G401.6 (cell line): ENCODE data around the gene RELN.
"Not testable (repeated sequence)": the region's sequence is repeated elsewhere in the genome, so short reads cannot be mapped to it uniquely, and the experiment has no call there.

Experiments used
- FAIRE-seq: peaks from 2 replicates; lab custom pipeline; 2012; peaks lifted over from hg19 to GRCh38; lab: Jason Lieb, UNC

The RELN gene

DNA sequence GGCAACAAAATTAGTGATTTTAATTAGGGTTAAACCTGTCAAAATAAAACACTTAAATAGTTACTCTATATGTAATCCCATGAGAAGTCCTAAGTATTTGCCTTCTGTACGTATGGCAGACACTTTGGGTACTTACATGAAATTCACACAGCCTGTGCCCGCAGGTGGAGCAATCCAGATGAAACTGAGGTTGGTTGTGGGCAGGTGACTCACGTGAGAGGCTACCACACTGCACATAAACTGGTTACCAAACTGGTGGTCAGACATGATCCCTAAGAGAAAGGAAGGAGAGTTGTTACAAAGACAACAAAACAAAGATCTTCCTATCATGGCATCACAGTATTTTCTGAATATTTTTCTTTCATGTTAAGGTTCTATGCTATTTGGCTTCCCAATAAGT is 156.1 kb downstream of the RELN start:
- no peak for FAIRE-seq

DNA sequence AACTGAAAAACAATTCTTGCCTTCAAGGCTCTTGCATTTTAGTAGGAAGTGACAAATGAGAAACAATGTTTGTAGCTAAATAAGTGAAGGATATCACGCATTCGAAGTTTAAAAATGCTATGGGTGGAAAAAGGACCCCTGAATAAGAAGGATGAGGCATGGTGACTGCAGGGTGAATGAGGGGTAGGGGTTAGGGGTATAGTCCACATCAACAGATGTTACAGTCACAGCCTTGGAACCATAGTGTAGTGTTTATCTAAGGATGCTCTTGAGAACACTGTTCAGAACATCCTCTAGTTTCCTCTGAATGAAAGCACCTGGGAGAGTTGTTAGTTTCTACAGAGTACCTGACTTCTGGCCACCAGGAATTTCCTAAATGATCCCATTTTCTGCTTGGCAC is 157.0 kb downstream of the RELN start:
- FAIRE-seq, result no peak

DNA sequence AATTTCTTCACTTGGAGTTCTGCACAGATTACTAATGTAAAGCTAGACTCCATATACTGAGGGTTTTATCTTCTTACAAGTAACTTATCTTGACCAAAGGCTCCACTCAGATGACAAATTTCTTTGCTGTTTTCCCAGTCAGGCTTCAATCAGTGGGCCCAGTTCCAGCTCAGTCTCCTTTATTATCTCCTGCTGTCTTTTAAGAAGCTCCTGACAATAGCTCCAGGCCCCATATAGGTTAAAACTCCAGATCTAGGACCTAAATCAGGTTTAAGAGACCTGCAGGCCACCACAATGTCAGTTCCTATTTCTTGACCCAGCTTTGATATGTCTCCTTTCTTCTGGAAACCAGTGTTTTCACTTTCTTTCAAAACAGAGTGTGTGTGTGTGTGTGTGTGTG is 165.2 kb downstream of the RELN start:
- no peak for FAIRE-seq

DNA sequence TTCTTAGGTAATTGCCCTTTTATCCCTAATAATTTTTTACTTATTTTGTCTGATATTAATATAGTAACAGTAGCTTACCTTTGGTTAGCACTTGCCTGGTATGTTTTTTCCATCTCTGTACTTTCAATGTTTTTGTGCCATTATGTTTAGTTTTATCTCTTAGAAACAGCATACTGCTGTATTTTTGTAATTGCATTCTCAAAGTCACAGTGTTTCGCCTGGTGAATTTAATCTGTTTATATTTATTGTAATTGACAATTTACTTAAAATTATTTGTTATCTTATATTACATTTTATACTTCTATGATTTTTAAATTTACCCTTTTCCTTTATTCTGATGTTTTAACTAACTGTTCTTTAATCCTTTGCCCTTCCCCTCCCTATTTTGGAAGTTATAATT is 166.4 kb downstream of the RELN start:
- FAIRE-seq, result no peak

DNA sequence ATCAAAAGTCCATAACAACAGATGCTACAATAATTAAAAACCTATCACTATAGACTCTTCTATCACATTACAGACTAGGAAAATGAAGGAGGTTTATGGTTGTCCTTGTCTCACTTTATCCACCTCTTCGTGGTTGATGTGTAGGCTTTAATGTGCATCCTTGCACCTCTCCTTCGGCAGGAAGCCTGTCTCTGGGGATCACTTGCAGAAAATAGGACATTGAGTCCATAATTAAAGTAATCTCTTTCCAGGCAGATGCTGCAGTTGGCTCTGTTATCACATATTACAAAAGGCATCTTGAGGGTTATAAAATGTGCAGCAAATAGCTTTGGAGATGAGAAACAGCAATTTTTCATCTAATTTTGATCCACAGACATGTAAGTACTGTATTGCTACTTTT is 168.4 kb downstream of the RELN start:
- FAIRE-seq, result no peak

DNA sequence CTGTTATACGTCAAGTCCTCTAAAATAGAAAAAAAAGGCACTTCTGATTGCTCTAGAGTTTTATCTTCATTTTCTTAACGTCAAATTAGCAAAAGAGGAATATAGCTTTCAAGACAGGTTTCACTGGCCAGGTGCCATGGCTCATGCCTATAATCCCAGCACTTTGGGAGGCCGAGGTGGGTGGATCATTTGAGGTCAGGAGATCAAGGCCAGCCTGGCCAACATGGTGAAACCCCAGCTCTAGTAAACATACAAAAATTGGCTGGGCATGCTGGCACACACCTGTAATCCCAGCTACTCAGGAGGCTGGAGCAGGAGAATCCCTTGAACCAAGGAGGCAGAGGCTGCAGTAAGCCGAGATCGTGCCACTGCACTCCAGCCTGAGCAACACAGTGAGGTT is 173.5 kb downstream of the RELN start:
- FAIRE-seq, result not testable (repeated sequence)

DNA sequence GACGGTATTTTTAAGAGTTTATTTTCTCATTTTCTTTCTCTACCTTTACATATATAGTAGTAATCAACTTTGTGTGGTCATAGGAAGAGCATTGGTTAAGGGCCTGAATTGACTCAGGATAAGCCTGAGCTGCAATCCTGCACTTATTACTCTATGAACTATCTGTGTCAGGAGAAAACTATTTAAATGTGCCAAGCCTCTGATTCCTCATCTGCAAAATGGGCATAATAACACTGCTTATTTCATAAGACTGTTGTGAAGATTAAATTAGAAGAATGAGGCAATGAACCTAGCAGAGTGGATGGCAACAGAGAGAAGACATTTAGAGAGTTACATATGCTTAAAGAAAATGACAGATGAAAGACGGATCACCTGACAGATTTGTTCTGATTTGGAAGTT is 175.5 kb downstream of the RELN start:
- no peak for FAIRE-seq

DNA sequence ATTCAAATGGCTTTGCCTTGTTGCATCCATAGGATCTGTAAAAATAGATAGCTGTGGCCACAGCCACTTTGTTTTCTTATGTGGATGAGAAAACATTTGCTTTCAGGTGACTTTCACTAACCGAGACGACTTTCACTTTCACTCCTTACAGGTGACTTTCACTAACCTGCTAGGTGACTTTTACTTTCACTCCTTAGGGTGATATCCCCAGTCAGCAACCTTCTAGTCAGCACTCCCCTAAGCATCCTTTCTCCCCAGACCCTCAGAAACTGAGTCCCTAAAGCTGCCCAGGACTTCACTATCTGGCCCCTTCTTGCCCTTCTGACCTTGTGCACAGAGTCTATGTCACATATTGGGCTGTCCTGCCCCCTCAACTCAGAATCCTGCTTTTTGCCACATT is 177.5 kb downstream of the RELN start:
- no peak for FAIRE-seq

DNA sequence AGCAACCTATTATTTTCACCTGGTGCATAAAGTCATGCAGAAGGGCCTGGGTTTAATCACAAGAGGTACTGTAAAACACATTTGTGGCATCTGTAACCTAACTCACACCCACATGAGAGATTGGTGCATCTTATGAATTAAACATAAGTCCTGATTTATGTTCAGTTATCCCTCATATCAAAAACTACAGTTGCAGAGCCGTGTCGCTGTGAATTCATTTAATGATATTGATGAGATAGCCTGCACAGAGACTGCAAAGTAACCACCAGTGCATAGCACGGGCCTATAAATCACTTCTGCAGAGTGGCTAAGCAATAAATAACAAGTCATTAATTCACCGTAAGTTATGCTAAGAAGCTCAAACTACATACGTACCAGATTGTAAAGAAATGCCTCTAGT is 178.2 kb downstream of the RELN start:
- FAIRE-seq, result no peak

DNA sequence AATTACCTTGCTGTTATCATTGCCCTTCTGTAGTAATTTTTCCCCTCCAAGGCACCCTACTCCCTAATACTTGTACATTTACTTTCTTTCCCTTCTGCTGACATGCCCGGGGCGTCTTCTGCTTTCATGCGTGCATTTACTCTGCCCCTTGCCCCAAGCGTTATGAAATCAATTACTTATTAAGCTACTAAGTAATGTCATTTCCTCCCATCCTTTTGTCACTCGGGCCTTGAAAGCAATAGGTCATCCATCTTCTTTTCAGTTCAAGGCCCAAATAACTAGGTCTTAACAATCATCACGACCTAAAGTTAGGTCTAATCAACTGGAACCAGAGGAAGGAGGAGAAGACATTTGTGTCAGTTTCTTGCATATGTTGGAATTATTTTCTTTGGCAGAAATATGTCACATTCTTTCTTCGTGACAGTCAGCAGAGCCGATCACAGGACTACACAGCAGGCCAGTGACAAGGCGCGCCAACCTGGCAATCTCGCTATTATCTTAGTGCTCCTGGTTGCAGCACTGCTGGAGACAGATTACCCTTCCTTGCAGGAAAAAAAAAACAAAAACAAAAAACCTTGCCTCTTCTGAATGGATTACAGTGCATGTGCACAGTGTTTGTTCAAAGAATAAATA is 179.2 kb downstream of the RELN start:
- no peak for FAIRE-seq

DNA sequence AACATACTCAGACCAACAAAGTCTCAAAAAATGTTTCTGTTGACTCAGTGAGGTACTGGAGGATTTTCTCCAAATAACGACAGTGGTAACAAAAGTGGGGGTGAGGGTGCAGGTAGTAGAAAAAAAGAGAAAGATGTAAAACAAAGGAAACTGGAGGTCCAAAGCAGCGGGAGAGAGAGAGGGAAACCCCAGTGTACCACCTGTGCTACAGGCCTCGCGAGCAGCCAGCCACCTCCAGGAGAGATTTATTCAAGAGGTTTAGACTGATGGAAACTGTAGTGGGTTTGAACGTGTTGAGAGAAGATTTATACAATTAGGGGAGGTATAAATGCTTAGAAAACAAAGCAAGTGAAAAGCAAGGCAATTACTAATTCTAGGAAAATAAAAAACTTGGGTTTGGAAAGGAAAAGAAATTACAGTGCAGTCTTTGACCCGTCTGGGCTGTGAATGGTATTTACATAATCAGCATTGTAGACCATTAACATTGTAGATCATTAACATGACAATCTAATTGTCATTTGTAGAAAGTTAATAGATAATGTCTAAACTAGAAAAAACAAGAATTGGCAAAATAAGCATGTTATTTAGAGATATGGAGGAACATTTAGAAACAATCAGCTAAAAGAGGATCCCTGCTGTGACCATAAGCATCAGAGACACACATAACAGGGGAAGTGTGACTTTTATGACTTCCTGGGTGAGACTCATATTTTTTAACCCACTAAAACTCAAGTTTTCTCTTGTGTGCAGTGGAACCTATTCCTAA is 180.0 kb downstream of the RELN start:
- no peak for FAIRE-seq

DNA sequence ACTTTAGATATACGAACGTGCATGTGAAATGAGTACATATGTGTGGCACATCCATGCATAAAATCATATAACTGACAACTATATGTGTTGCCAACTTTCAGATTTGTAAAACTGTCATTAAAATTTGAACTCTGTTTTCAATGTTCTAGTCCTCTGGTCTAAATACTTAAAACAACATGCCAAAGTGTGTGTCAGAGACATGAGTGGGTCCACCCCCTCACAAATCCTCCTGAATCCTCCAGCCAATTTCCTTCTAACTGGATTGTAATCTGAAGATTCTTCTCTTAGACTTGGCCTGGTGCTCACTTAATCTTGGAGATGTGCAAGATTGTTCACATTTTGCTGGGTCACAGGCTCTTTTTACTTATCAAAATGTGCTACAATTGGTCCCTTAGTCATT is 184.1 kb downstream of the RELN start:
- no peak for FAIRE-seq

DNA sequence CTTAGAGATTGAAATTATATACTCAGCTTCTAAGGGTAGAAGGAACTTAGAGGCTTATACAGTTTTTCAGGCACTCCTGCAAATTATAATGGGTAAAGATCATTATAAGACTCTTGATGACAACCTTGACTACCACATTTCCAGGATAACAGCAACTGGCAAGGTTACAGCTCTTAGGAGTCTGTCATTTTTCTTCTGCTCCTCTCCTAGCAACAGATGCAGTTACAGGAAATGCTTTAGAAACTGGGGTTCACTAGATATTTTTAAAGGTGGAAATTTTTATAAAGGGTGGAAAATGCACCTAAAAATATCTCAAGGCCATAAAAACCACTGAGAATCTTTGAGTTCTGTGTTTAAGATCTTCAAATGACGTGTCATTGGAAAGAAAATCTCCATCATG is 185.8 kb downstream of the RELN start:
- FAIRE-seq, result no peak

DNA sequence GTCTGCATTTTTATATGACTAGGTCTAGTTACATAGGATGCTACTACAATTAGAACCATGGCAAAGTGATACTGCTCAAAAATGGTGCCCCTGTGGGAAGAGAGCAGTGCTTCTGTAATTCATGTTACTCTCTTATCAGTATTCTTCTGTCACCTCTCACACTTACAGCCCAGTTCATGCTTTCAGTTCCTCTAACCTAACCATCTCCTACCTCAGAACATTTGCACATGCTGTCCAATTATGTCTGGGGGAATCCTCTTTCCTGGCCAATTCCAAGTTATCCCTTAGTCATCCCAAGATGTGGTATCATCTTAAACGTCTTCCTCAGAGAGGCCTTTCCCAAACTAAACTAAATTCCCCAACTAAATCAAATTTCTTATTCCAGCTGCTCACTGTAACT is 190.2 kb downstream of the RELN start:
- no peak for FAIRE-seq

DNA sequence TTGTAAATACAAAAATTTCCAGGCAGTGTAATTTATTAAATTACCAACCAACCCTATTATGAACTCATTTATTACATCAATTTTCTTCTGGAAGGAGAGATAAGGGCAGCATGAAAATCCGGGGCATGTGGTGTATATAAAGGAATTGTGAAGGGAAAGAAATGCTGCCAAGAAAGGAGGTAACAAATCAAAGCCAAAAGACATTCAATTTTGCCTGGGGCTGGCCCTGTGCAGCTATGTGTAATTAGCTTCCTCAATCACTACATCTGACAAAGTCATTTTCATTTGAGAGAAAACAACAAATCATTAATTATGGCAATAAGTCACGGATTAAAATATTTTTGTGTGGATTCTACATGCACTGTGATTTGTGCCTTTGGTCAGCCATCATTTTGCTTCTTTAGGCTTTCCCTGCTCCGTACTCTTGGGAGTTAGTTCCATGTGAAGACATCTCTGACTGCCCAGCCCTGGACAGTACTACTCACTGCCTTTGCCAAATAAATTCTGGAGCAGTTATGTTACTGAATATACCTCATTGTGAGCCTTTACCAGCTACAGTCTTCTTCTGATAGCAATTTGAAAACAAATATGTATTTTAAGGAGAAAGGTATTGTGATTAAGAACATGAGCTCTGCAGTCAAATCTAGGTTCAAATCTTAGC is 191.7 kb downstream of the RELN start:
- no peak for FAIRE-seq

DNA sequence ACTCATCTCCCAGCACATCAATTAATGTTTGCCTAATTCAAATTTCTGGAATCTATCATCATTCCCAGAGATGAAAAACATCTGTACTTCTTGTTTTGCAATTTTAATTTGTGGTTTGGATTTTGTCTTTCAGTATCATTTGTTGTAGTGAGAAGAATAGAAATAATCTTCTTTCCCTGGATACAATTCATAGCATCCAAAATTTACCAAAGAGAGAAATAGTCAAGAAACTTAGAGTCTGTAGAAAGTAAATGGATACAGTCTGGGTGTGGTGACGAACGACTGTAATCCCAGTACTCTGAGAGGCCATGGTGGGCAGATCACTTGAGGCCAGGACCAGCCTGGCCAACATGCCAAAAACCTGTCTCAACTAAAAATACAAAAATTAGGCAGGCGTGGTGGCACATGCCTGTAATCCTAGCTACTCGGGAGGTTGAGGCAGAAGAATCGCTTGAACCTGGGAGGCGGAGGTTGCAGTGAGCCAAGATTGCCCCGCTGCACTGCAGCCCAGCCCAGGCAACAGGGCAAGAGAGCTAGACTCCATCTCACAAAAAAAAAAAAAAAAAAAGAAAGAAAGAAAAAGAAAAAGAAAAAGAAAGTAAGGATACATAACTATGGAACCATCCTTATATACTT is 193.0 kb downstream of the RELN start:
- no peak for FAIRE-seq

DNA sequence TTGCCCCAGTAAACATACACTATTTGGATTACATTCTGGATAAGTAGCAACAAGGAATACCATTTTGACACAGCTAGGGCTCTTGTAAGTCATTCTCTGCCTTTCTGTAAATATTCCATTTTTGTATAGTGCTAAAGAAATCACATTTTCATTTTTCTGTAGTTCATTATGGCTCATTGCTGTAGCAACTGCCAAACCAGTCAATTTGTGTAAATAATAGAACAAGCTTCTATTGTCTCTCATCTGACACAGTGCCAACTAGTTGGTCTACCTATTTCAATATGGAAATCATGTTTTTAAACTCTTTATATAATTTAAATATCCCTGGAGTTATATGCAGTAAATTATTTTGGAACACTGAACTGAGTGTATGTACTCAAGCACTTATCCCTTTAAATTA is 193.7 kb downstream of the RELN start:
- no peak for FAIRE-seq

DNA sequence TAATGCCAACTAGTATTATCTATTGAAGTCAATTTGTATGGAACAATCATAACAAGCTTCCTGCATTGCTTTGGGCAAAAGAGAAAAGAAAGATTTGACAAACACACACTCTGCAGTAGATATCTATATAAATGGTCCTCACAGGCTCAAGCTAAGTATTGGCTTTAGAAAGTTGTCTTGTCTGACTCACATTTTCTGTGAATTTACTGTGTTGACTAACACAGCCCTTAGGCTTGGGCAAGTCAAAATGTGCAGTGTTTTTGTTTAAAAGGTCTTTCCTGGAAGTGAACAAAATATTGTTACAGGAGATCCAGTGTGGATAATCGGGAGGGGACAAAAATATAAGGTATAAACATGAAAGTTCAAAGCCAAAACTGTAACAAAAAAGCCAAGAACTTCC is 194.4 kb downstream of the RELN start:
- no peak for FAIRE-seq

DNA sequence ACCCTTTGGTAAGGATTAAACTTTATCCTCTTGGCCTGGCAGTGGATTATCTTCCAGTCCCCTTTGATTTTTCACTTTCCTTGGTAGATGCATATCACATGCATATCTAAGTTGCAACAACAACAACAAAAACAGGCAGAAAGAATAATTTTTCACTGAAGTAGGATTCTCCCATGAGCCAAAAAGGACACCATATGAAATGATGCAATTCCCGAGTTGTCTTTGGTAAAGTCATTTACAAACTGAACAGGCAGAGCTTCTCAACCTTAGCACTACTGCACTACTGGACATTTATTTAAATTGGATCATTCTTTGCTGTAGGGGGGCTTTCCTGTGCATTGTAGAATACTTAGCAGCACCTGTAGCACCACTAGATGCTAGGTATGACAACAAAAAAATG is 195.0 kb downstream of the RELN start:
- no peak for FAIRE-seq

DNA sequence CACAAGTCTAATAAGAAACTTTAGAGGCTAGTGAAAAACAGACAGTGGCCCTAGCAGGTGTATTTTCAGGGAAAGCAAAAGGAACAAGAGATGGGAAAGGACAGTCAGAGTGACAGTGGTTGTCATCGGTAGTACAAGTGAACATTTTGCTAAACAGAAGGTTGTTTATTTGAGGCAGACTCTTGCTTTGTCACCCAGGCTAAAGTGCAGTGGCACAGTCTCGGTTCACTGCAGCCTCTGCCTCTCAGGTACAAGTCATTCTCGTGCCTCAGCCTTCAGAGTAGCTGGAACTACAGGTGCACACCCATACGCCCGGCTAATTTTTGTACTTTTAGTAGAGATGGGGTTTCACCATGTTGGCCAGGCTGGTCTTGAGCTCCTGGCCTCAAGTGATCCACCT is 195.8 kb downstream of the RELN start:
- no peak for FAIRE-seq

DNA sequence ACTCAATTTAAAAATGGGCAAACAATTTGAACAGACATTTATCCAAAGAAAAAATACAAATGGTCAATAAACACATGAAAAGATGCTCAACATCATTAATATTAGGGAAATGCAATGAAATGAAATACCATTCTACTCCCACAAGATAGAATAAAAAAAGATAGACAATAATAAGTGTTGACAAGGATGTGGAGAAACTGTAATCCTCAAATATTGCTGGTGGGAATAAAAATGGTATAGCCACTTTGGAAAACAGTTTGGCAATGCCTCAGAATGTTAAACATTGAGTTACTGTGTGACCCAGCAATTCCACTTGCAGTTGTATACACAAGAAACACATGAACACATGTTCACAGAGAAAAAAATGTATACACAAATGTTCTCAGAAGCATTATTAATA is 197.6 kb downstream of the RELN start:
- no peak for FAIRE-seq

DNA sequence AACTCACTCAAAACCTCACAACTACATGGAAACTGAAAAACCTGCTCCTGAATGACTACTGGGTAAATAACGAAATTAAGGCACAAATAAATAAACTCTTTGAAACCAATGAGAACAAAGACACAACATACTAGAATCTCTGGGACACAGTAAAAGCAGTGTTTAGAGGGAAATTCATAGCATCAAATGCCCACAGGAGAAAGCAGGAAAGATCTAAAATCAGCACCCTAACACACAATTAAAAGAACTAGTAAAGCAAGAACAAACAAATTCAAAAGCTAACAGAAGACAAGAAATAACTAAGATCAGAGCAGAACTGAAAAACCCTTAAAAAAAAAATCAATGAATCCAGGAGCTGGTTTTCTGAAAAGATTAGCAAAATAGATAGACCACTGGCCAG is 202.4 kb downstream of the RELN start:
- not testable (repeated sequence) for FAIRE-seq

DNA sequence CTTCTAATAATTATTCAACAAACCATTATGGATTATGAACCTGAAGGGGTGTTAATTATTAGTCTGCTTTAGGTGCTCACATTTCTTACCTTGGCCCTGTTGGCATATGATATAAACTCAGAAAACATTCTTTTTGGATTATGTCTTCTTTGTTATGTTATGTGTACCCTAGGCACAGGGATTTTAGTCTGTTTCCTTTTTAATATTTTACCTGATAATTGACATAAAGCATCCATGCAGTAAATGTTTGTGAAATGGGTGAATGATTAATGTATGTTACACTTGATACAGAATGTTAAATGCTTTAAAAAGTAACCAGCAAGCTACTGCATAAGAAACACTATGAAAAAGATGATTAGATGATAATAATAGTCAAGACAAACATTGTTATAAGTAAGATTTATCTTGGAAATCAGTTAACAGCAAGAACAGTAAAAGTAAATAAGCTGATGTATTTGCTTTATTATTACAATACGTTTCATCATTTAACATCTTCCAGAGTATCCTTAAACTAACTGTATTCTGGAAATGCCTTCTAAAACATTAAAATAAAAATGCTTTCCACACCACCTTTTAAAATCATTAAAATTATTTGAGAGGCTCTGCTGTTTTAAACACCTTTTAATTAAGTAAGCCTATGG is 204.7 kb downstream of the RELN start:
- no peak for FAIRE-seq
